GM19025 (cell line): Measurements from ENCODE around the gene SRD5A3.

Experiments used
- ATAC-seq: cut with Tn5 transposase; IDR thresholded peaks from one replicate; pipeline ENCODE4 v1.9.1; 2021; ENCODE audit warnings: mild to moderate bottlenecking, low read depth, moderate library complexity; ENCODE audit not compliant: unreplicated experiment

SRD5A3 gene

GRCh38 chr4:55345980-55346850, at the start of gene SRD5A3:
SRD5A3 (plus strand) TSS chr4:55346242; CDS start chr4:55346337, 95 bp downstream.
- peak; percentile 91 for ATAC-seq

GRCh38 chr4:55297346-55297745, 48.7 kb upstream of the SRD5A3 start:
- no peak for ATAC-seq

GRCh38 chr4:55303760-55304165, 42.3 kb upstream of the SRD5A3 start:
- no peak for ATAC-seq

GRCh38 chr4:55304303-55304702, 41.7 kb upstream of the SRD5A3 start:
- no peak for ATAC-seq

GRCh38 chr4:55308071-55308470, 38.0 kb upstream of the SRD5A3 start:
- no peak for ATAC-seq

GRCh38 chr4:55311792-55312488, 34.1 kb upstream of the SRD5A3 start:
- ATAC-seq, result no peak

- ATAC-seq, result peak; percentile 51
These were observed 33.4 kb upstream of the SRD5A3 start for GRCh38 chr4:55312489-55313101.

GRCh38 chr4:55314141-55314820, 31.8 kb upstream of the SRD5A3 start:
- ATAC-seq, result no peak

- ATAC-seq, result no peak
These were observed 27.6 kb upstream of the SRD5A3 start for GRCh38 chr4:55318175-55319129.

- ATAC-seq, result no peak
These were observed 24.3 kb upstream of the SRD5A3 start for GRCh38 chr4:55321707-55322264.

GRCh38 chr4:55323375-55323774, 22.7 kb upstream of the SRD5A3 start:
- ATAC-seq, result no peak

- ATAC-seq, result no peak
These were observed 19.4 kb upstream of the SRD5A3 start for GRCh38 chr4:55326629-55327028.

GRCh38 chr4:55329012-55329411, 17.0 kb upstream of the SRD5A3 start:
- no peak for ATAC-seq

- ATAC-seq, result no peak
These were observed 15.8 kb upstream of the SRD5A3 start for GRCh38 chr4:55330241-55330640.

GRCh38 chr4:55336138-55337034, 9.7 kb upstream of the SRD5A3 start:
- ATAC-seq, result no peak

GRCh38 chr4:55337944-55338343, 8.1 kb upstream of the SRD5A3 start:
- ATAC-seq, result no peak

GRCh38 chr4:55338486-55338885, 7.6 kb upstream of the SRD5A3 start:
- no peak for ATAC-seq

- no peak for ATAC-seq
These were observed 5.8 kb upstream of the SRD5A3 start for GRCh38 chr4:55340266-55340665.
